Fibroblast of lung (primary cell): Measurements from ENCODE around the gene URAD. TPM values are rescaled to one million over a fixed set of nuclear protein-coding genes. Genes with fewer than 3 reads are reported as not detected.
A peak's percentile ranks its signal among the peaks of the same experiment; 100 is the strongest.

Source experiments
- DNase-seq, 2 donors: peaks; one replicate each; pipeline versions ENCODE4 v3.0.0 to v3.0.0-alpha.2; 2010; ENCODE audit warnings: low read depth in 2 of 2
- H2AFZ ChIP-seq: 2 replicates; pipeline ENCODE4 v1.5.1; 2012; ENCODE audit warnings: low read length, control low read depth, inconsistent platforms
- H3K27ac ChIP-seq: 2 replicates; pipeline ENCODE4 v1.5.1; 2011; ENCODE audit warnings: low read length, control low read depth; ENCODE audit not compliant: insufficient read depth
- H3K27me3 ChIP-seq: 2 replicates; pipeline ENCODE4 v1.5.1; 2011; ENCODE audit warnings: mild to moderate bottlenecking, low read length; ENCODE audit not compliant: control insufficient read depth, insufficient read depth
- H3K36me3 ChIP-seq: 2 replicates; pipeline ENCODE4 v1.5.1; 2011; ENCODE audit warnings: low read length; ENCODE audit not compliant: control insufficient read depth, insufficient read depth
- H3K4me1 ChIP-seq: 2 replicates; pipeline ENCODE4 v1.5.1; 2011; ENCODE audit warnings: low read length; ENCODE audit not compliant: control insufficient read depth, insufficient read depth; ENCODE audit errors: extremely low read depth
- H3K4me2 ChIP-seq: 2 replicates; pipeline ENCODE4 v1.5.1; 2011; ENCODE audit warnings: low read length, control low read depth; ENCODE audit not compliant: insufficient read depth; ENCODE audit errors: extremely low read depth
- H3K4me3 ChIP-seq, 4 experiments: fragments of 200-600 bp in 1 of 4; sonication (generic) in 1 of 4; replicated peaks in 1 of 4; 2 replicates each; pipeline ENCODE4 v1.5.1; 2011 to 2016; ENCODE audit warnings: low read length in 4 of 4, low read depth in 3 of 4, mild to moderate bottlenecking in 3 of 4, control low read depth in 2 of 4, inconsistent platforms in 1 of 4, mixed read lengths in 1 of 4; ENCODE audit not compliant: insufficient read depth in 1 of 4; ENCODE audit errors: control extremely low read depth in 1 of 4
- H3K79me2 ChIP-seq: 2 replicates; pipeline ENCODE4 v1.5.1; 2012; ENCODE audit warnings: mild to moderate bottlenecking, low read length, inconsistent platforms; ENCODE audit not compliant: control insufficient read depth, insufficient read depth
- H3K9ac ChIP-seq: 2 replicates; pipeline ENCODE4 v1.5.1; 2011; ENCODE audit warnings: mild to moderate bottlenecking, low read length, control low read depth; ENCODE audit not compliant: insufficient read depth
- H3K9me3 ChIP-seq: 2 replicates; pipeline ENCODE4 v1.5.1; 2012; ENCODE audit warnings: low read depth, low read length; ENCODE audit not compliant: control insufficient read depth, insufficient read depth
- H4K20me1 ChIP-seq: 2 replicates; pipeline ENCODE4 v1.5.1; 2011; ENCODE audit warnings: low read length; ENCODE audit not compliant: control insufficient read depth, insufficient read depth; ENCODE audit errors: extremely low read depth
- EZH2 ChIP-seq: IDR thresholded peaks from 2 replicates; pipeline ENCODE4 v1.5.1; 2012; ENCODE audit warnings: low read length, control low read depth, mild to moderate bottlenecking; ENCODE audit errors: missing control alignments
- polyA plus RNA-seq, 2 donors: library from polyadenylated mRNA; depleted of rRNA in 1 of 2; stranded (reverse) in 1 of 2; unstranded in 1 of 2; fragments of >200 nt; gene quantifications; 2 replicates each; pipeline ENCODE4 v1.2.1, GENCODE V29; 2011 to 2012; ENCODE audit warnings: missing spikeins in 1 of 2
- total RNA-seq: library from RNA; depleted of rRNA; stranded (reverse); fragments of >200 nt; gene quantifications from 2 replicates; pipeline ENCODE4 v1.2.1, GENCODE V29; 2014
- TF ChIP-seq, protein P1 (sequence below), 2 donors: IDR thresholded peaks in 1 of 2; conservative IDR thresholded peaks in 1 of 2; 1 replicate in 1 of 2; 2 replicates in 1 of 2; pipeline ENCODE4 v1.5.1; 2011 to 2012; ENCODE audit warnings: low read length in 2 of 2, control low read depth in 1 of 2, inconsistent platforms in 1 of 2, low read depth in 1 of 2, mild to moderate bottlenecking in 1 of 2

URAD gene
- total and polyA plus RNA-seq, 2 donors (not counting 1 experiment from before 2014, with no cell fraction given): not detected

DNA sequence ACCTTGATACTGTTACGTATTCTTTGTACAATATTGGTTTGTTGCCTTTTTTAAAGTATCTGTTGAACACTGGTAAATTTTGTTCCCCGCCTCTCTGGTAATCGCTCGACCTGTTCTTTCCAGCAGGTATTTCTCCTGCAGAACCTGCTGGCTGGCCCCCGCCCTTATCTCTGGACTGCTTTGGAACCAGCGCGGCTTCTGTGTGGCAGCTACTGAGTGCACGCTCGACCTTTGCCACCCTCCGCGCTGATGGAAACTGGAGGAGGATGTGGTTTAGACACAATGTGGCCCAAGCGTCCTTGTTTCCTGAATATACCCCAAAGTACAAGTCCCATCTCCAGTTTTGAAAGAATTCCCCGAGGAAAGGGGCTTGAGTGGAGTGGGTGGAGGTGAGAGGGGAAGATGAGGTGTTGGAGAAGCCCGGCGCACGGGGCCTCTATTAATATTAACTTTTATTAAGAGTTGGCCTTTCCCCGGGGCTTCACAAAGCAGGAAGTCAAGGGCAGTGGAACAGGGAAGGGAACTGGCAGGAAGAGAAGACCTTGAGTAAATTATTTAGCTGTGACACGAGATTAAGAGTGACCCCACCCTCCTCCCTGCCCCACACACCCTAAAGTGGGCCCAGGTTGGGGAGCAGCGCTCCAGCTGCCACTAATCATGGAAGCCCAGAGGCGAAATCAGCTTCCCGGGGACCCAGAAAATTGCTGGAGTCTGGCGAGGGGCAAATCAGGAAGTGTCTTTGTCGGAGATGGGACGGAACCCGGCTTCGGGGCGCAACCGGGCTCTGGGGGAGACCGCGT is 35.4 kb downstream of the URAD start:
- TF ChIP-seq EZH2: no peak
- TF ChIP-seq, protein P1, sequence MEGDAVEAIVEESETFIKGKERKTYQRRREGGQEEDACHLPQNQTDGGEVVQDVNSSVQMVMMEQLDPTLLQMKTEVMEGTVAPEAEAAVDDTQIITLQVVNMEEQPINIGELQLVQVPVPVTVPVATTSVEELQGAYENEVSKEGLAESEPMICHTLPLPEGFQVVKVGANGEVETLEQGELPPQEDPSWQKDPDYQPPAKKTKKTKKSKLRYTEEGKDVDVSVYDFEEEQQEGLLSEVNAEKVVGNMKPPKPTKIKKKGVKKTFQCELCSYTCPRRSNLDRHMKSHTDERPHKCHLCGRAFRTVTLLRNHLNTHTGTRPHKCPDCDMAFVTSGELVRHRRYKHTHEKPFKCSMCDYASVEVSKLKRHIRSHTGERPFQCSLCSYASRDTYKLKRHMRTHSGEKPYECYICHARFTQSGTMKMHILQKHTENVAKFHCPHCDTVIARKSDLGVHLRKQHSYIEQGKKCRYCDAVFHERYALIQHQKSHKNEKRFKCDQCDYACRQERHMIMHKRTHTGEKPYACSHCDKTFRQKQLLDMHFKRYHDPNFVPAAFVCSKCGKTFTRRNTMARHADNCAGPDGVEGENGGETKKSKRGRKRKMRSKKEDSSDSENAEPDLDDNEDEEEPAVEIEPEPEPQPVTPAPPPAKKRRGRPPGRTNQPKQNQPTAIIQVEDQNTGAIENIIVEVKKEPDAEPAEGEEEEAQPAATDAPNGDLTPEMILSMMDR (conservative IDR thresholded peaks at IDR 0.05 in 1 of 2, IDR thresholded peaks at IDR 0.05 in 1 of 2; ENCODE audit: low read depth in 1 of 2, low read length in 2 of 2): no peak
- no peak for DNase-seq
- Histone ChIP-seq H3K4me1 (no peaks in the 10 kb centered on the region), H3K27ac (no peak overlapping the region), H3K36me3 (no peaks in the 10 kb centered on the region), H3K9me3 (no peaks in the 10 kb centered on the region), H3K4me3 (peak overlapping the region in 1 of 4 experiments; percentile 55), H2AFZ (no peak overlapping the region), H3K79me2 (no peaks in the 10 kb centered on the region), H4K20me1 (no peaks in the 10 kb centered on the region), H3K9ac (no peak overlapping the region), H3K27me3 (peaks cover 19% of the 10 kb centered on the region), H3K4me2 (peak overlapping the region; percentile 40)

DNA sequence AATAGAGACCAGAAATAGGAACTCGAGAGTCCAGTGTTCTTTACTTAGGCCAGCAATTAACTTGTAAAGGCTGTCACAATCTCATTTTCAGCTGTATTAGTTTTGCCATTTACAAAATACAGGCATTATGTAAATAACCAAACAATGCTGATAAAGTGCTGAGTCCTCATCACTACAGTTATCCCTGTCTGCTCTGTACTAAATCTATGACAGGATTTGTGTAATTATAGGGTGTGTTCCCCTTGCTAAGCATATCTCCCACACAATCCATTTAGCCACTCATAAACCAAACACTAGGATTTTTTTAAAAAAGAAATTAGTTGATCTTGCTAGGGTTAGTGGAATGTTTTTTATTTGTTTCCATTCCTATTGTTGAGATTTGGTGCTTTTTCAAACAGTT is 45.5 kb downstream of the URAD start:
- no peaks in the 10 kb centered on the region for H3K79me2 ChIP-seq
- H3K9me3 ChIP-seq: no peaks in the 10 kb centered on the region
- no peak overlapping the region for H2AFZ ChIP-seq
- no peaks in the 10 kb centered on the region for H3K27me3 ChIP-seq
- no peaks in the 10 kb centered on the region for H4K20me1 ChIP-seq
- no peak overlapping the region for H3K4me3 ChIP-seq
- no peak overlapping the region for H3K9ac ChIP-seq
- H3K4me1 ChIP-seq: no peaks in the 10 kb centered on the region
- H3K27ac ChIP-seq: no peak overlapping the region
- no peaks in the 10 kb centered on the region for H3K36me3 ChIP-seq
- no peak overlapping the region for H3K4me2 ChIP-seq
- no peak for DNase-seq
- TF ChIP-seq, protein P1 (conservative IDR thresholded peaks at IDR 0.05 in 1 of 2, IDR thresholded peaks at IDR 0.05 in 1 of 2; ENCODE audit: low read depth in 1 of 2, low read length in 2 of 2): no peak
- no peak for TF ChIP-seq EZH2

DNA sequence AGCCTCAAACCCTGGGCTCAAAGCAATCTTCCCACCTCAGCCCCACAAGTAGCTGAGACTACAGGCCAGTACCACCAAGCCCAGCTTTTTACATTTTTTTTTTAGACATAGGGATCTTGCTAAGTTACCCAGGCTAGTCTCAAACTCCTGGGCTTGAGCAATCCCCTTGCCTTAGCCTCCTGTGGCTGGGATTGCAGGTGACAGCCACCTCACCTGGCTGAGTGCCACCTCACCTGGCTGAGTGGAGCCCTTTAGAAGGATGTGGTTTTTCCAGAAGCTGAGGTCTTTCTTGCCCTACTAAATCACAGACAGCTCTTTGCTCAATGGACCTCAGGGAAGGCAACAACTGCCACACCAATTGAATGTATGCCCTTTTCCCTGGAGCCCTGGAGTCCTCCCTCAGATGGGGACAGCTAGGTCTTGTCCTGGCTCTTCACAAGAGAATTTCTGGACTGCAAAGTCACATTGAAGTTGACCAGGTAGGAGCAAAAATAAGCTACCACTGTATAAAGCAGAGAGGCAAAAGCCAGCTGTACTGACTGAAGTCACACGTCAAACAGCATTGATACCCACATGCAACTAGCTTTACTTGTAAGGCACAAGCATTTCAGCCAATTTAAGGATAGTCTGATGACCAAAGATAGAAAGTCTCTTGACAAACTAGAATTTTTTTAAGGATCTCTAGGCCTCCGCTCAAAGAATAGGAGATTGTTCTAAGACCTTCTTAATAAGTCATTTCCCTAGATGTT is 54.7 kb downstream of the URAD start:
- no peaks in the 10 kb centered on the region for H3K79me2 ChIP-seq
- no peak overlapping the region for H3K4me3 ChIP-seq
- no peak overlapping the region for H3K9ac ChIP-seq
- DNase-seq: no peak
- no peak for TF ChIP-seq EZH2
- TF ChIP-seq, protein P1 (conservative IDR thresholded peaks at IDR 0.05 in 1 of 2, IDR thresholded peaks at IDR 0.05 in 1 of 2; ENCODE audit: low read depth in 1 of 2, low read length in 2 of 2): no peak
- H3K9me3 ChIP-seq: no peaks in the 10 kb centered on the region
- no peaks in the 10 kb centered on the region for H4K20me1 ChIP-seq
- H3K4me2 ChIP-seq: no peak overlapping the region
- no peak overlapping the region for H3K27ac ChIP-seq
- no peaks in the 10 kb centered on the region for H3K36me3 ChIP-seq
- H2AFZ ChIP-seq: no peak overlapping the region
- H3K4me1 ChIP-seq: no peaks in the 10 kb centered on the region
- H3K27me3 ChIP-seq: peaks cover 8% of the 10 kb centered on the region
